Brain microvascular endothelial cell (primary cell): Measurements from ENCODE around the gene CRAMP1.

Experiments
- DNase-seq: peaks from one replicate; pipeline ENCODE4 v3.0.0-alpha.2; 2020
- H3K27ac ChIP-seq: fragments of 250-450 bp; sonication (Bioruptor Pico); 2 replicates; pipeline ENCODE4 v1.5.1; 2020; ENCODE audit warnings: mild to moderate bottlenecking, moderate library complexity
- H3K27me3 ChIP-seq: fragments of 250-450 bp; sonication (Bioruptor Pico); replicated peaks from 2 replicates; pipeline ENCODE4 v1.5.1; 2020; ENCODE audit warnings: mild to moderate bottlenecking
- H3K36me3 ChIP-seq: fragments of 250-450 bp; sonication (Bioruptor Pico); replicated peaks from 2 replicates; pipeline ENCODE4 v1.5.1; 2020; ENCODE audit warnings: mild to moderate bottlenecking
- H3K4me3 ChIP-seq: 2 replicates; pipeline ENCODE4 v1.5.1; 2011; ENCODE audit warnings: low read depth, mild to moderate bottlenecking, control low read depth, low read length, moderate library complexity
- in situ Hi-C: cut with HindIII; loops from 2 replicates; pipeline ENCODE4 v1.10.0; 2017; ENCODE audit warnings: low sequenced_read_pairs, low pct_ligation_motif_present
- TF ChIP-seq, protein P1 (sequence below): IDR thresholded peaks from 2 replicates; pipeline ENCODE4 v1.5.1; 2011; ENCODE audit warnings: low read depth, mild to moderate bottlenecking, moderate library complexity, low read length, control low read depth, inconsistent platforms; ENCODE audit errors: missing control alignments

Gene CRAMP1

DNA sequence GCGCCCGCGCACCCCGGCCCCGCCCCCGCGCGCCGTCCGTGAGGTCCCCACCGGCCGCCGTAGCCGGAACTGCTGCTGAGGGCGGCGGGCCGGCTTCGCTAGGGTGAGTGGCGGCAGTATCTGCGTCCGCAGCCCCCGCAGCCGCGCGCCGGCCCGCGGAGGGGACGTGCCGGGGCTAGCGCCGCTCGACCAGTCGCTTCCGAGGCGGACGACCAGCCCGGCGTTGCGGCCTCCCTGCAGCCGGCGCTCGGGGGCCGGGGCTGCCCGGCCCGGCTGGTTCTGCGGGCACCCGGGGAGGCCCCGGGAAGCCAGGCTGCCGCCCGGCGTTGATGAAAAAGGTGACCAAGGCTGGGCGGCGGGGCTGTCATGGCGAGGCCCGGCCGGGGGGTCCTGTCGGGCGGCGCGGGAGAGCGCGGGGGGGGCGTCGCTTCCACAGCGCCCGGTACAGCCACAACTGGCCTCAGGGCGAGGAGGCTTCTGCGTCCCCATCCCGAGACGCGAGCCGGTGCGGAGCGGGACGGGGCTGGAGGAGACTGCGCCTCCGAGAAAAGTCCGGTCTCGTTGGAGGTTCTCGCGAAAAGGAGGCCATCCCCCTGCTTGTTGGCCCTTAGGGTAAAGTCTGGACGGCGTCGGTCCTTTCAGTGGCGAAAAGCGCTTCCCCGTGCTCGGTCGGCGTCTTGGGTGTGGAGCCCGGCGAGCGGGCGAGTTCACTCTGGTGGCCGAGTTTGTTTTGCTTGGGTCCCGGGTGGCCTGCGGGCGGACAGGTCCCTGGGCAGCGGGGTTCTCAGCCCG is at the start of gene CRAMP1:
Gene CRAMP1 (plus strand): TSS at position 41 of the 792 bp plus-strand sequence. CDS start 2,280 bp downstream, outside the sequence.
- TF ChIP-seq, protein P1, sequence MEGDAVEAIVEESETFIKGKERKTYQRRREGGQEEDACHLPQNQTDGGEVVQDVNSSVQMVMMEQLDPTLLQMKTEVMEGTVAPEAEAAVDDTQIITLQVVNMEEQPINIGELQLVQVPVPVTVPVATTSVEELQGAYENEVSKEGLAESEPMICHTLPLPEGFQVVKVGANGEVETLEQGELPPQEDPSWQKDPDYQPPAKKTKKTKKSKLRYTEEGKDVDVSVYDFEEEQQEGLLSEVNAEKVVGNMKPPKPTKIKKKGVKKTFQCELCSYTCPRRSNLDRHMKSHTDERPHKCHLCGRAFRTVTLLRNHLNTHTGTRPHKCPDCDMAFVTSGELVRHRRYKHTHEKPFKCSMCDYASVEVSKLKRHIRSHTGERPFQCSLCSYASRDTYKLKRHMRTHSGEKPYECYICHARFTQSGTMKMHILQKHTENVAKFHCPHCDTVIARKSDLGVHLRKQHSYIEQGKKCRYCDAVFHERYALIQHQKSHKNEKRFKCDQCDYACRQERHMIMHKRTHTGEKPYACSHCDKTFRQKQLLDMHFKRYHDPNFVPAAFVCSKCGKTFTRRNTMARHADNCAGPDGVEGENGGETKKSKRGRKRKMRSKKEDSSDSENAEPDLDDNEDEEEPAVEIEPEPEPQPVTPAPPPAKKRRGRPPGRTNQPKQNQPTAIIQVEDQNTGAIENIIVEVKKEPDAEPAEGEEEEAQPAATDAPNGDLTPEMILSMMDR: no peak
- Histone ChIP-seq H3K4me3 (peak within 1 kb of the TSS; percentile 84), H3K27ac (peak within 1 kb of the TSS; percentile 66), H3K27me3 (no peaks in the 10 kb centered on the region), H3K36me3 (peaks cover 7% of the 10 kb centered on the region)
- in situ Hi-C loops: no loop called here
- DNase-seq: peak; percentile 9

DNA sequence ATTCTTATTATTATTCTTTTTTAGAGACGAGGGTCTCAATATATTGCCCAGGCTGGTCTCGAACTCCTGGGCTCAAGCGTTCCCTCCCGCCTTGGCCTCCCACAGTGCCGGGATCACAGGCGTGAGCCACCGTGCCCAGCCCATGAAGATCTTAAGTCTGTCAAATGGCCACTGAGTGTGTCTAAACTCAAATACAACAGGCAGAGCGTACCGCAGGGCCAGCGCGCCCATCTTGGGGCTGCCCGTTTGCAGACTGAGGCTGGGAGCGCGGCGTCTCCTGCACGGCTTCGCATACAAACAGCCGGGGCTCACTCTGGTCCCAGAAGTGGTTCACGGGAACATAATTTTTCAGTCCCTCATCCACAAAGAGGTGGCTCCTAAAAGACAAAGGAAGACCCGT is 48.4 kb upstream of the CRAMP1 start:
- TF ChIP-seq, protein P1: no peak
- no peak overlapping the region for H3K27ac ChIP-seq
- H3K27me3 ChIP-seq: no peaks in the 10 kb centered on the region
- H3K36me3 ChIP-seq: peaks cover 4% of the 10 kb centered on the region
- H3K4me3 ChIP-seq: no peak overlapping the region
- no peak for DNase-seq
- in situ Hi-C loops: no loop called here

DNA sequence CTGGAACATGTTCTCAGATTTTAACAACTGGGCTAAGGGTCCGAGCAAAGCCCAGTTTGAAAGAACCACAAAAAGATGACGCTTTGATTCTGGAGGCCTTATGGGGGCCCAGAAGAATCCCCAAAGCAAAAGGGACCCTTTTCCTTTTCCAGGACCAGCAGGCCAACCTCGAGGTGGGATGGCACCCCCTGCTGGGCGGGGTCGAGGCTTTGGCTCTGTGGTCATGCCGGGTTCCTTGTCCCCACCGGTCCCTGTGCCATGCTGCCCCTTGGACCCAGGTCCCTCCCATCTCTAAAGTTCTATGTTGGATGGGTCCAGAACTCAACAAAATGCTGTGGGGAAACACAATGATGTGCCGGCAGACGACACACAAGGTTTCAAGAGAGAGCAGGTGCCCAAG is 47.8 kb upstream of the CRAMP1 start:
- DNase-seq: no peak
- in situ Hi-C loops: no loop called here
- H3K36me3 ChIP-seq: peaks cover under 1% of the 10 kb centered on the region
- H3K4me3 ChIP-seq: no peak overlapping the region
- TF ChIP-seq, protein P1: peak; percentile 48
- H3K27ac ChIP-seq: no peak overlapping the region
- H3K27me3 ChIP-seq: no peaks in the 10 kb centered on the region

DNA sequence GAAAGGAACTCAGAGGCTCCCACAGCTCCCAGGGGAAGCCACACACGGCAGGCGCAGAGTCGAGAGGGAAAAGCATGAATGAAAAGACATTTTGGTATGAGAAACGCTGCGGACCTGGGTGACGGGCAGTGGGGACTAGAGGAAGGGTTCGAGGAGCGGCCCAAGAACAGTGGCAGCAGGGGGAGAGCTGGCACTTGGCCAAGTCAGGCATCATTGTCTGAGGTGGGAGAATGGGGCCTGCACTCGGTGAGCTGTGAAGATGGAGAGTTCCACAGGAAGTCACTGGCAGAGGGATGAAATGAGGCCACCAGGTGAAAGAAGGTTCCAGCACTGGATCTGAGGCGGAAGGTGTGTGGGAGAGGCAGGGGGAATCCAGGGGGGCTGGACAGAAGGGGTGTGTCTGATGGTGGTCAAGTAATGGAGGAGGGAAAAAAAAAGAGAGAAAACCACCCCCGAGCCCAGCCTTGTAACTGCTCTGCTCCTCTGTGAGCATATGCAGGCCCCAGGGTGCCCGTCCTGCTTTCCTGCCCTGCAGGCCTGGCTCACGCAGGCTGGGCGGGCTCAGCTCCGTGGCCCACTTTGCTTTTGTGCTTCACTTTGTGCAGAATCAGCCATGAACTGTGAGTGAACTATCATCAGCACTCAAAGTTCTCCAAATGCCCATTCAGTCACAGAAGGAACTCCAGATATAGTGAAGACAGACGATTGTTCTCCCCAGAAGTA is 46.9 kb upstream of the CRAMP1 start:
- H3K27me3 ChIP-seq: no peaks in the 10 kb centered on the region
- no peaks in the 10 kb centered on the region for H3K36me3 ChIP-seq
- in situ Hi-C loops: no loop called here
- no peak overlapping the region for H3K27ac ChIP-seq
- no peak for DNase-seq
- TF ChIP-seq, protein P1: no peak
- no peak overlapping the region for H3K4me3 ChIP-seq

DNA sequence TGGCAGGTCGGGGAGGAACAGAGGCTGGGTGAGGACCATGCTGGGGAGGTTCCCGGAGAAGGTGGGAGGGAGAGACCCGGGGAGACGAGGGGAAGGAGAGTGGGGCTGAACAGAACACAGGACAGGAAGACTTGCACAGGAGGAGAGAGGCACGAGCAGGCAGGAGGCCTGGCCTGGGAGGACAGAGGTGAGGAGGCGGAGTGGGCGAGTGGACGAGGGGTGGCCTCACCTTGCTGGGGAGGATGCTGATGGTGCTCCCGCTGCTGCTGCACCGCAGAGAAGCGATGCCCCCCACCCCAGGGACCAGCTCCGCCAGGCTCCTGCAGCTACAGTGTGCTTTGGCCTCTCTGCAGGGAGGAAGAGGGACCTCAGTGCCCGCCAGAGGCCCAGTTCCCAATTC is 44.2 kb upstream of the CRAMP1 start:
- Histone ChIP-seq H3K27me3 (no peaks in the 10 kb centered on the region), H3K36me3 (no peaks in the 10 kb centered on the region), H3K27ac (no peak overlapping the region), H3K4me3 (no peak overlapping the region)
- TF ChIP-seq, protein P1: no peak
- no peak for DNase-seq
- in situ Hi-C loops: no loop called here
